GM23338 (cell line): ENCODE results near the gene DNAL1. TPM values are rescaled to one million over a fixed set of nuclear protein-coding genes. Genes with fewer than 3 reads are reported as not detected.

ENCODE experiments used
- ATAC-seq: fragments of 200-7000 bp; cut with Tn5 transposase; 3 replicates; pipeline ENCODE4 v1.9.1; 2020
- DNase-seq: peaks from one replicate; pipeline ENCODE4 v3.0.0-alpha.2; 2015; ENCODE audit warnings: low spot score
- H2AFZ ChIP-seq: fragments of 200-600 bp; sonication (generic); 2 replicates; pipeline ENCODE4 v1.8.0; 2016; ENCODE audit warnings: antibody characterized with exemption, mild to moderate bottlenecking, moderate library complexity
- H3F3A ChIP-seq: fragments of 200-600 bp; sonication (generic); replicated peaks from 2 replicates; pipeline ENCODE4 v1.8.0; 2017; ENCODE audit warnings: antibody characterized with exemption, mixed run types, low read depth
- H3K27ac ChIP-seq: fragments of 200-600 bp; sonication (generic); 2 replicates; pipeline ENCODE4 v1.6.1; 2016; ENCODE audit warnings: low read depth
- H3K27me3 ChIP-seq: fragments of 200-600 bp; sonication (generic); 2 replicates; pipeline ENCODE4 v1.8.0; 2016; ENCODE audit warnings: mild to moderate bottlenecking, mixed run types, moderate library complexity; ENCODE audit not compliant: insufficient read depth
- H3K36me3 ChIP-seq: fragments of 200-600 bp; sonication (generic); 2 replicates; pipeline ENCODE4 v1.8.0; 2016; ENCODE audit warnings: mild to moderate bottlenecking; ENCODE audit not compliant: insufficient read depth
- H3K4me1 ChIP-seq: fragments of 200-600 bp; sonication (generic); 2 replicates; pipeline ENCODE4 v1.8.0; 2016; ENCODE audit warnings: mild to moderate bottlenecking, moderate library complexity; ENCODE audit not compliant: insufficient read depth
- H3K4me2 ChIP-seq: fragments of 200-600 bp; sonication (generic); 2 replicates; pipeline ENCODE4 v1.7.1; 2017; ENCODE audit warnings: mixed run types
- H3K4me3 ChIP-seq: fragments of 200-600 bp; sonication (generic); 2 replicates; pipeline ENCODE4 v1.6.1; 2016; ENCODE audit warnings: mixed run types
- H3K79me2 ChIP-seq: fragments of 200-600 bp; sonication (generic); replicated peaks from 2 replicates; pipeline ENCODE4 v1.8.0; 2017; ENCODE audit warnings: mild to moderate bottlenecking; ENCODE audit not compliant: insufficient read depth
- H3K9me2 ChIP-seq: fragments of 200-600 bp; sonication (generic); 2 replicates; pipeline ENCODE4 v1.8.0; 2017; ENCODE audit not compliant: insufficient read depth
- H4K20me1 ChIP-seq: fragments of 200-600 bp; sonication (generic); replicated peaks from 2 replicates; pipeline ENCODE4 v1.8.0; 2017; ENCODE audit warnings: mild to moderate bottlenecking; ENCODE audit not compliant: insufficient read depth
- H3K27ac Mint-ChIP-seq: 2 replicates; pipeline ENCODE4 v1.8.0; 2020; ENCODE audit warnings: inconsistent platforms, mild to moderate bottlenecking, moderate library complexity, mixed read lengths
- H3K27me3 Mint-ChIP-seq: 3 replicates; pipeline ENCODE4 v1.8.0; 2022; ENCODE audit warnings: low read depth, mild to moderate bottlenecking, moderate library complexity, mixed read lengths, inconsistent platforms; ENCODE audit not compliant: insufficient read depth, poor library complexity
- H3K36me3 Mint-ChIP-seq: 3 replicates; pipeline ENCODE4 v1.8.0; 2021; ENCODE audit warnings: low read depth, mild to moderate bottlenecking, inconsistent platforms, moderate library complexity, mixed read lengths
- H3K4me1 Mint-ChIP-seq: 3 replicates; pipeline ENCODE4 v1.8.0; 2020; ENCODE audit warnings: mild to moderate bottlenecking, inconsistent platforms, mixed read lengths
- H3K4me3 Mint-ChIP-seq: 3 replicates; pipeline ENCODE4 v1.8.0; 2021; ENCODE audit warnings: moderate library complexity, mild to moderate bottlenecking, inconsistent platforms, mixed read lengths
- H3K9me3 Mint-ChIP-seq: 3 replicates; pipeline ENCODE4 v1.8.0; 2020; ENCODE audit warnings: moderate library complexity, mild to moderate bottlenecking, inconsistent platforms, mixed read lengths
- CTCF ChIP-seq, 2 experiments: fragments of 200-600 bp in 1 of 2; sonication (generic) in 1 of 2; conservative IDR thresholded peaks; 2 replicates each; pipeline versions ENCODE4 v1.5.1 to v1.6.1; 2016 to 2017; ENCODE audit warnings: antibody characterized with exemption in 2 of 2, low read depth in 2 of 2, mild to moderate bottlenecking in 2 of 2, moderate library complexity in 1 of 2
- ETS1 ChIP-seq: IDR thresholded peaks from 2 replicates; pipeline ENCODE4 v1.6.1; 2016; ENCODE audit warnings: antibody characterized with exemption
- POLR2AphosphoS5 ChIP-seq: IDR thresholded peaks from 2 replicates; pipeline ENCODE4 v1.6.1; 2016; ENCODE audit warnings: antibody characterized with exemption, low read depth
- REST ChIP-seq: IDR thresholded peaks from one replicate; pipeline ENCODE4 v1.6.1; 2018; ENCODE audit warnings: antibody characterized with exemption; ENCODE audit not compliant: unreplicated experiment
- ZNF331 ChIP-seq: fragments of 250-450 bp; sonication (Bioruptor Pico); IDR thresholded peaks from 2 replicates; pipeline ENCODE4 v1.5.0; 2020; ENCODE audit warnings: low read depth, mild to moderate bottlenecking, moderate library complexity
- polyA plus RNA-seq: library from polyadenylated mRNA; unstranded; fragments of >200 nt; fragmentation: Nextera tagmentation; extraction: Ambion mirVana; gene quantifications from 2 replicates; pipeline ENCODE4 v1.2.1, GENCODE V29; 2016
- total RNA-seq: library from RNA; depleted of rRNA; stranded (reverse); fragments of >200 nt; shearing (Covaris generic); gene quantifications from 2 replicates; pipeline ENCODE4 v1.2.3, GENCODE V29; 2014

Gene DNAL1
- total and polyA plus RNA-seq, 2 experiments from 2014 or later = 7.6 to 29.3 TPM

DNA sequence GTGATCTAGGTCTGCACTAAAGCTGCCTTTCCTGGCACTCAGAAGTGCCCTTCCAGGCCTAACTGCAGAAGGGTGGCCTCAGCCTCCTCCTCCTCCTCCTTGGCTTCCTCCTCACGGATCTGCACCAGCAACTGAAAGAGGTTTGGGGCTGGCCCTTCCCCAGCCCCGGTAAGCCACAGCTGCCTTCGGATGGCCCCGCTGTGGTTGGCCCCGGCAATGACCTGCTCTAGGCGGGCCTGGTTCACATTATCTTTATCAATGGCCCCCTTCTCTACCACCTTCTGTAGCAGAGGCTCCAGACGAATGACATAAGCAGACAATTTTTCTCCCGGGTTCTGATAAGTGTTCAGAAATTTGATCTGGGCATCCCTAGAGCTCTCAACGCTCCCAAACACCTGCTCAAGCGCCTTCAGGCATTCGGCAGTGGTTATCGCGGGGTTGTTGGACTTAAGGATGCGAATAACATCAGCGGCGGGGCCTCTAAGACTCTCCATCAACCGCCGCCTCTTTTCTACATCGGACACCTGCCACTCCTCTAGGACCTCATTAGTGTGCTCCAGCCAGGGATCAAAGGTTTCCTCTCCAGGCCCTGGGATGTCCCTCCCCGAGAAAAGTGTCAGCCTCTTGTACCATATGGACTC, 67.9 kb downstream of the DNAL1 start:
- Mint-ChIP-seq H3K9me3 (no peaks in the 10 kb centered on the region; the same call in 2 of the 3 replicates), H3K36me3 (peaks cover 11% of the 10 kb centered on the region), H3K4me1 (peaks cover 25% of the 10 kb centered on the region), H3K27me3 (peaks cover 17% of the 10 kb centered on the region), H3K27ac (no peak overlapping the region), H3K4me3 (peak overlapping the region; percentile 93)
- peaks cover 34% of the 10 kb centered on the region for H3K79me2 ChIP-seq
- ATAC-seq = peak; percentile 39
- H4K20me1 ChIP-seq = peaks cover 21% of the 10 kb centered on the region
- peak overlapping the region; percentile 100 for H3K4me2 ChIP-seq
- peaks cover 17% of the 10 kb centered on the region; the same call in 1 of the 2 replicates for H3F3A ChIP-seq
- H3K4me3 ChIP-seq = peak overlapping the region; percentile 97
- H3K27ac ChIP-seq = no peak overlapping the region
- peaks cover 27% of the 10 kb centered on the region for H3K4me1 ChIP-seq
- no peak overlapping the region for H2AFZ ChIP-seq
- no peaks in the 10 kb centered on the region for H3K36me3 ChIP-seq
- H3K9me2 ChIP-seq = no peaks in the 10 kb centered on the region
- peaks cover 15% of the 10 kb centered on the region; the same call in 1 of the 2 replicates for H3K27me3 ChIP-seq
- DNase-seq = peak; percentile 61
- no peak for TF ChIP-seq ETS1

- peaks cover 34% of the 10 kb centered on the region for H3K79me2 ChIP-seq
- peak overlapping the region; percentile 94; the same call in 1 of the 2 replicates for H2AFZ ChIP-seq
- no peaks in the 10 kb centered on the region for H3K9me2 ChIP-seq
- peaks cover 11% of the 10 kb centered on the region for H3K36me3 Mint-ChIP-seq
- H3K27ac ChIP-seq = peak overlapping the region; percentile 69; the same call in 1 of the 2 replicates
- H3F3A ChIP-seq = peaks cover 17% of the 10 kb centered on the region; the same call in 1 of the 2 replicates
- ATAC-seq (no peak; the same call in 2 of the 3 replicates), DNase-seq (no peak)
- peaks cover 23% of the 10 kb centered on the region for H4K20me1 ChIP-seq
- H3K36me3 ChIP-seq = no peaks in the 10 kb centered on the region
- H3K4me3 Mint-ChIP-seq = peak overlapping the region; percentile 93
- H3K4me2 ChIP-seq = peak overlapping the region; percentile 100
- H3K4me1 ChIP-seq = peaks cover 32% of the 10 kb centered on the region
- H3K4me3 ChIP-seq = peak overlapping the region; percentile 97
- peaks cover 18% of the 10 kb centered on the region; the same call in 1 of the 2 replicates for H3K27me3 ChIP-seq
- peak overlapping the region; percentile 97 for H3K27ac Mint-ChIP-seq
- H3K27me3 Mint-ChIP-seq = peaks cover 24% of the 10 kb centered on the region
- H3K9me3 Mint-ChIP-seq = no peaks in the 10 kb centered on the region; the same call in 2 of the 3 replicates
- peaks cover 32% of the 10 kb centered on the region for H3K4me1 Mint-ChIP-seq
- TF ChIP-seq REST (no peak), ZNF331 (CRISPR knock-in tag) (no peak), ETS1 (no peak), CTCF (conservative IDR thresholded peaks at IDR 0.05; ENCODE audit: low read depth in 2 of 2) (no peak), POLR2AphosphoS5 (no peak)
Measured at GRCh38 chr14:73713206-73713802, 68.5 kb downstream of the DNAL1 start.
